Fibroblast of lung (primary cell): ENCODE measurements around the gene NF1.

Experiments
- EZH2 ChIP-seq: IDR thresholded peaks from 2 replicates; pipeline ENCODE4 v1.5.1; 2012; ENCODE audit warnings: low read length, control low read depth, mild to moderate bottlenecking; ENCODE audit errors: missing control alignments
- TF ChIP-seq, protein P1 (sequence below), 2 donors: IDR thresholded peaks in 1 of 2; conservative IDR thresholded peaks in 1 of 2; 1 replicate in 1 of 2; 2 replicates in 1 of 2; pipeline ENCODE4 v1.5.1; 2011 to 2012; ENCODE audit warnings: low read length in 2 of 2, control low read depth in 1 of 2, inconsistent platforms in 1 of 2, low read depth in 1 of 2, mild to moderate bottlenecking in 1 of 2

DNA sequence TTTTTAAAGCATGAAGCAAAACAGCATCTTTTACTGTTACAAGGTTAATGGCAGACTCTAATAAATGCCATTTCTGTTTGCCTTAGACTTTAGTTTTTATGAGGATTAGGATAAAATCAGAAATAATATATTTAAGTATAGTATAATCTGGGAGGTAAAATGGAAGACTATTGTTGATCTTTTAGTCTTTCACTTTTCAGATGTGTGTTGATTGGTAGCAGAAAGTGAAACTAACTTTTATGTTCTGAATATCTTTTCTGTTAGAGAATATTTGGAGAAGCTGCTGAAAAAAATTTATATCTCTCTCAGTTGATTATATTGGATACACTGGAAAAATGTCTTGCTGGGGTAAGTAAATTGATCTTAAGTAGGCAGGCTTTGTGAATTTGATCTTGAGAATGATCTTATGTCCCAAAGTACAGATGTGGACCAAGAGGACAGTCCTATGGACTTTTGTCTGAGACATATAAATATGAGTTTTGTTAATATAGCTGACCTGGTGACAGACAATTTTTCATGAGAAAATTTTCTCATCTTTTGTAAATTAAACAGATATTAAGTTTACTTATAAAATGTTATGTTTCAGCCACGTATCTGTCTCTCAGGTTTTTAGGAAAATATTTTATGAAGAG is 64.1 kb downstream of the NF1 start:
- TF ChIP-seq EZH2 = no peak
- TF ChIP-seq, protein P1, sequence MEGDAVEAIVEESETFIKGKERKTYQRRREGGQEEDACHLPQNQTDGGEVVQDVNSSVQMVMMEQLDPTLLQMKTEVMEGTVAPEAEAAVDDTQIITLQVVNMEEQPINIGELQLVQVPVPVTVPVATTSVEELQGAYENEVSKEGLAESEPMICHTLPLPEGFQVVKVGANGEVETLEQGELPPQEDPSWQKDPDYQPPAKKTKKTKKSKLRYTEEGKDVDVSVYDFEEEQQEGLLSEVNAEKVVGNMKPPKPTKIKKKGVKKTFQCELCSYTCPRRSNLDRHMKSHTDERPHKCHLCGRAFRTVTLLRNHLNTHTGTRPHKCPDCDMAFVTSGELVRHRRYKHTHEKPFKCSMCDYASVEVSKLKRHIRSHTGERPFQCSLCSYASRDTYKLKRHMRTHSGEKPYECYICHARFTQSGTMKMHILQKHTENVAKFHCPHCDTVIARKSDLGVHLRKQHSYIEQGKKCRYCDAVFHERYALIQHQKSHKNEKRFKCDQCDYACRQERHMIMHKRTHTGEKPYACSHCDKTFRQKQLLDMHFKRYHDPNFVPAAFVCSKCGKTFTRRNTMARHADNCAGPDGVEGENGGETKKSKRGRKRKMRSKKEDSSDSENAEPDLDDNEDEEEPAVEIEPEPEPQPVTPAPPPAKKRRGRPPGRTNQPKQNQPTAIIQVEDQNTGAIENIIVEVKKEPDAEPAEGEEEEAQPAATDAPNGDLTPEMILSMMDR (conservative IDR thresholded peaks at IDR 0.05 in 1 of 2, IDR thresholded peaks at IDR 0.05 in 1 of 2; ENCODE audit: low read depth in 1 of 2, low read length in 2 of 2) = no peak
